HG02970 (cell line): ENCODE measurements around the gene YWHAG.
"Not testable (repeated sequence)": the region's sequence is repeated elsewhere in the genome, so short reads cannot be mapped to it uniquely, and the experiment has no call there.

Experiments
- ATAC-seq: cut with Tn5 transposase; IDR thresholded peaks from one replicate; pipeline ENCODE4 v1.9.1; 2021; ENCODE audit warnings: mild to moderate bottlenecking, moderate library complexity, moderate number of reproducible peaks; ENCODE audit not compliant: unreplicated experiment, low FRiP score

Gene YWHAG

DNA sequence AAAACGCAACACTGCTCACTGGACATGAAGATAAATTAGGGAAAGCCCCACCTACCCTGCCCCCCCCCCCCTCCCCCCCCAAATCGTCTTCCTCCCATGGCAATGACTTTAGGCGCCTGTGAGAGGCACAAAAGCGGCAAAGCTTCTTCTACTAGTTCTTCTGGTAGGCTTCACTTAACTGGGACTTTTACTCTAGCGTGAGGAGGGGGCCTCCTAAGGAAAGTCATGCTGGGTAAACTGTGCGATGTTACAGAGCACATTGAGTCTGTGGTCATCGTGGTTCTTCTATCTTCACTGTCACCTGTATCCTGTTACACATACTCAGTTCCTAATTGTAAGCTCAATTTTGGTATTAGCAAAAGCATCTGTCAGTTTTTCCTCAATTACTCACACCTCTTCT lies 31.2 kb downstream of the YWHAG start:
- ATAC-seq = no peak

DNA sequence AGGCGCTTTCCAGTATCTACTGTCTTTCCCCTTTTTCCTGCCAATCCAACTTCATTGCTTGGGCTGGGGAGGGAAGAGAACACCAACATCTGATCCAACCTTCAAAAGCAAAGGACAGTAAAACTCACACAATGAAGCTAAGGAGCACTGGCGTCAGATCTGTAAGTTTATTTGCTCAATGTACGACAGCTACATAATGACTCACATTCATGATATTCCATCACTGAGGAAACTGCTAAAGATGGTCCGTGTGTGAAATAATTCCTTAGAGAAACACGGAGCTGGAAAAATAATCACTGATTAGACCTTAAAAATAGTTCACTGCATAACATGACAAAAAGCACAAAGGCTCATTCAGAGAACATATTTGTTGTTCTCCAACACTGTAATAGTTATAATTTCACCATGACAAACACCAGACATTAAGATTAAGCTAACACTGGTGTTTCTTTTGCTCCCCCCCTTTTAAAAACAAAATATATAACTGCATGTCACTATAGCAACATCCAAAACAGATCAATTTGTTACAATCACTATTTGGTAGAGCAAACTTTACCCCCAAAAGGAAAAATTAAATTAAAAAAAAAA lies 32.1 kb downstream of the YWHAG start:
- ATAC-seq = no peak

DNA sequence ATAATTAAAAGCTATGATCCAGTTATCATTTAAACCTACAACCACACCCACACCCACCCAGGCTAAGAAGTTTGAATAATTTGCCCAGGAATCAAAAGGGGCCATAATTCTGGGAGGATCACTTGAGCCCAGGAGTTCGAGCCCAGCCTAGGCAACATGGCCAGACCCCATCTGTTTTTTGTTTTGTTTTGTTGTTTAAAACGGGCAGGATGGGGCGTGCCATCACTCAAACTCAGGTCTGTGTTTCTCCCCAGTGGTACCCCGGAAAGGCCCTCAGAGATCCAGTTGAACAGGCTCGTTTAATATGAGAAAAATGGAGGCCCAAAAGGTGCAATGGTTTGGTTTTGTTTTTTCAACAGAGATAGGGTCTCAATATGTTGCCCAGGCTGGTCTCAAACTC lies 33.0 kb downstream of the YWHAG start:
- ATAC-seq = no peak

DNA sequence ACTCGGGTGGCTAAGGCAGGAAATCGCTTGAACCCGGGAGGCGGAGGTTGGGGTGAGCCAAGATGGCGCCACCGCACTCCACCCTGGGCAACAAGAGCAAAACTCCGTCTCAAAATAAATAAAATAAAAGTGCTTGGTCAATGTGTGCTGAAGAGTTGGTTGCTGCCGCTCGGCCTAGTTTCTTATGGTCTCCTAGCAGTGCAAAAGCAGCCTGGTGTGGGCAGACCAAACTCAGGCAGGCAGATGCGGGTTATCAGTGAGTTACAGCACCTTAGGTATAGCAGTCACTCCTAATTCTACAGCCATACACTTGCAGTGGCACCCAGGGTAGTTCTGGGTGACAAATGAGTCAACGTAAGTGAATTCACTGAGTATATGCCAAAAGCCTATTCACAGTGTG lies 33.7 kb downstream of the YWHAG start:
- no peak for ATAC-seq

DNA sequence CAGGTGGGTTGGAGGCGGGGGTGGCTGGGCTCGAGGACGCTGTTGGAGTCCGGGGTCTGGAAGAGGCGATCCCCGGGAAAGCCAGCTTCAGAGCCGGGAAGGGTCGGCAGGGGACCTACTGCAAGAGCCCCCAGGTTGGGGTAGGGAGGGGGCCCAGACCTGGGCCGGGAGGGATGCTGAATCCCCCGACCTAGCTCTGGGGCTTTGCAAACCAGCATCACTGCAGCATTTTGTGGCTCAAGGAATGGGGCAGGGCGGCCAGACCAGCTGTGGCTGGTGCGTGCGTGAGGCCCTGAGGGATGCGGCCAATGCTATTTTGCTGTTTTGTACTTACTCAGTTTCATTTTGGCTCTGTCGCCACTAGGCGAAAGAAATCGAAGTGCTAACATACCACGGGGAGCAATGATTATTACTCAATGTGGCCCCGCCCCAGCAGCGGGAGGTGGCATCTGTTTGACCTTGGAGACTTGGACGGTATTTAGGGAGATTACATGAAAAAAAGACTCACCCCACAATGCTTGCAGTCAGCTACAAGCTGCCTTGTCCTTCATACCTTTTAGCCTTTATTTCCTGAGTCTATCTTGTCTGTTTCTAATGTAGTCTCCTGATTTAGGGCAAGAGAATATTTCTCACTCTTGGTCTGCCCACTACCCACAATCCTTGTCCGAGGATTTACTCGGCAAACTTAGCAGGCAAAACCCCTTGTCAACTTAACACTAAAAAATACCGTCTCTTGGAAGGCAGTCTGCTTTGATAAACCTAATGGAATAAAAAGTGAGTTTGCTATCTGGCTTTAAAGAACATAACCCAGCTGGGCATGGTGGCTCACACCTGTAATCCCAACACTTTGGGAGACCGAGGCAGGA lies 40.1 kb downstream of the YWHAG start:
- peak; percentile 30 for ATAC-seq

DNA sequence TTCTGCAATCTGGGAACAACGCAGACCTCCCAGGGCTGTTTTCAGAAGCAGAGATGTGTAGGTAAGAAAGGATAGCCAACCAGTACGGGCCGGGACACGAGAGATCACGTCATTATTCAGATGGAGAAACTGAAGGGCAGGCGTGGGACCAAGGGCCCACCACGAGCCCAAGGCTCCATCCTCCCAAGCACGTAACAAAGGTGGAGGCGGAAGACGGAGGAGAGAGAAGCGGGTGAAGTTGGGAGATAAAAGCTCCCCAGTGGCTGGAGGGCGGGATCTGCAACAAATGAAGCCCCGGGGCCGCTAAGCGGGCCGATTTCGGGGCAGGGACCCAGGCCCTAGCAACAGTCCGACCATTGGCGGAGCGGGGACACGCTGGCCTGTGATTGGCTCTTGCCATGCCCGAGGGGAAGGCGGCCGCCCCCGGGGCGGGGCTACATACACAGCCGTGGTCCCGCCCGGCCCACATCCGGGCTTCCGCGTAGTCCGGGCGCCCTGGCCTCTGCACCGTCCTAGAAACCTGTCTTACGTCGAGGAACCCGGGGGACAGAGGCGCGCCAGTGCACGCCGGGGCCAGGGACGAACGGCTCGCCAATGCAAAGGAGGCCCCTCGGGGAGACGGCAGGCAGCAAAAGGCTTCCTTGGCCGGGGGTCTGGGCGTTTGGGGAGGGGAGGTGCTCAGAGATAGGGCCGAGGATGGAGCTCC lies 40.9 kb downstream of the YWHAG start:
- peak; percentile 88 for ATAC-seq

DNA sequence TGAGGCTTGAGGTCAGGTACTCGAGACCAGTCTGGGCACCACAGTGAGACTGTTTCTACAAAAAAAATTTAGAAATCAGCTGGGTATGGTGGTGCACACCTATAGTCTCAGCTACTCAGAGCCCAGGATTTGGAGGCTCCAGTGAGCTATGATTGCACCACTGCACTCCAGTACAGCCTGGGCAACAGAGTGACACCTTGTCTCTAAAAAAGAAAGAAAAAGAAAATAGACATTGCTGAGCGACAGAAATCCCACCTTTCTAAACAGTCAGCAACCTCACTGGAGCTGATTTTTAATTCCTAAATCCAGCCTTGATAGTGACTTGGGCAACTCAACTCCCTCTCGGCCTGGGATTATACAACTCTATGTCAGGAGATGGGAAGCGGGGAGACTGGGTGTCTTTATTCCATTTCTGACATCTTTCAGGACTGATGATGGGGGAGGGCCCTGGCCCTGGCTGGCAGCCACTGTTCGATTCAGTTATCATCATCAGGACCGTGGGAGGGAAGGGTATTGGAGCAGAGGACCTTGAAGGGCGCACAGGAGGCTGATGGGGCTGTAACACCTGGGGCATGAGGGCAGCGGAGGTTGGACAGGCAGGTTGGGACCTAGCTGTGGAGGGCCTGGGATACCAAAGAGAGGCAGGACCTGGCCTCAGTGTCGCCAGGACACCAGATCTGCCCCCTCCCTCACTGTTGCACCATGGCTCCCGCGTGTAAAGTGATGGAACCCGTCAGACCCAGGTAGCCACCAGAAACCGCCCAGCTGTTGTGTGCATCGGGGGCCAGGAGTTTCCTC lies 41.6 kb downstream of the YWHAG start:
- no peak for ATAC-seq

DNA sequence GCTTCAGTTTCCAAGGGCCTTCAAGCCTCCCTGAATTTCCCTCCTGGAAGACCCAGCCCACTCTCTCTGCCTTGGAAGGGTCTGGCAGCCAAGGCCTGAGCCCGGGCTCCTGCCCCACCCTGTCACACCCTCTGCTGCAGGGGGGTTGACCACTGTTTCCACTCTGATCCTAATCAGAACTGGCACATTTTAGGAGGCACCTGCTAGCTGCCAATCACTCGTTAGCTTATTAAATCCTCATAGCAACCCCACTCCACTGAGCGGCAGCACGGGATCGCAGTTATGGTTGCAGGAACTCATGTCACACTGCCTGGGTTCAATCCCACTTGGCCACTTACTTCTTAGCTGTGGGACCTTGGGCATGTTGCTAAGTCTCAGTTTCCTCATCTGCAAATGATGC lies 43.4 kb downstream of the YWHAG start:
- ATAC-seq = no peak

DNA sequence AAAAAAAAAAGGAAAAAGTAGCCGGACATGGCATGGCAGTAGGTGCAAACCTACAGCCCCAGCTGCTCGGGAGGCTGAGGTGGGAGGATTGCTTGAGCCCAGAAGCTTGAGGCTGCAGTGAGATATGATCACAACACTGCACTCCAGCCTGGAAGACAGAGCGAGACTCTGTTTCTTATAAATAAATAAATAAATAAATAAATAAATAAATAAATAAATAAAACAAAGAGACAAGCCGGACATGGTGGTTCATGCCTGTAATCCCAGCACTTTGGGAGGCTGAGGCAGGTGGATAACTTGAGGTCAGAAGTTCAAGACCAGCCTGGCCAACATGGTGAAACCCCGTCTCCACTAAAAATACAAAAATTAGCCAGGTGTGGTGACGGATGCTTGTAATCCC lies 44.1 kb downstream of the YWHAG start:
- not testable (repeated sequence) for ATAC-seq

DNA sequence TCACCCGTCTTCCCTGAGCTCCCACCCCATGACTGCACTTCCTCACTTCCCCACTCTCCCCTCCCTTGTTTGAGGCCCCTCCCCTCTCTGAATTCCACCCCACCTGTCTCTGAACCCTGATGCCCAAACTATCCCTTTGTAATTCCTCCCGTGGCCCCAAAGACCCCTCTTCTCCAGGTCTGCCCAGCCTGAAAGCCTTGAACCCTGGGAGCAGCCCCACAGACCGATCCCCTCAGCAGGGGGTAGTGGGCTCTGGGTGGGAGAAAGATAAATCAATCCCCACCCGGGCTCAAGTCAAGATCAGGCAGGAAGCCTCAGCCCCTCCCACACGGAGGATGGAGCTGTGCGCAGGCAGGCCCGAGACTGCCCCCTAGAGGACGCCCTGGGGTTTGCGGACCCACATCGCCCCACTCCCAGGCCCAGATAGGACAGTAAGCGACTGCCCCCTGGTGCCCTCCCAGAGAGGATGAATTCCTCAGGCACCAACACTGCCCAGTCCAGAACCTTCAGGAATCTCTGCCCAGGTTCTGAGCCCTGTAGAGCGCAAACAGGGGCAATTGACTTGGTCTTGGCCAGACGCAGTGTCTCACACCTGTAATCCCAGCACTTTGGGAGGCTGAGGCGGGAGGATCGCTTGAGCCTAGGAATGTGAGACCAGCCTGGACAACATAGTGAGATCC lies 44.6 kb downstream of the YWHAG start:
- ATAC-seq = peak; percentile 43

DNA sequence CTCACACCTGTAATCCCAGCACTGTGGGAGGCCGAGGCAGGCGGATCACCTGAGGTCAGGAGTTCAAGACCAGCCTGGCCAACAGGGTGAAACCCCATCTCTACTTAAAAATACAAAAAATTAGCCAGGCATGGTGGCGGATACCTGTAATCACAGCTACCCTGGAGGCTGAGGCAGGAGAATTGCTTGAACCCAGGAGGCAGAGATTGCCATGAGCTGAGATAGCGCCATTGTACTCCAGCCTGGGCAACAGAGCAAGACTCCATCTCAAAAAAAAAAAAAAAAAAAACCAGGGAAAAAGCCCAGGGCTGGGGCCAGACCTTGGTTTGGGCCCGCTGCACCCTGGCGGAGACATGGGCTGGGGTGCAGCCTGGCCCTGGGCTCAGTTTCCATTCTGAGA lies 47.0 kb downstream of the YWHAG start:
- ATAC-seq = not testable (repeated sequence)

DNA sequence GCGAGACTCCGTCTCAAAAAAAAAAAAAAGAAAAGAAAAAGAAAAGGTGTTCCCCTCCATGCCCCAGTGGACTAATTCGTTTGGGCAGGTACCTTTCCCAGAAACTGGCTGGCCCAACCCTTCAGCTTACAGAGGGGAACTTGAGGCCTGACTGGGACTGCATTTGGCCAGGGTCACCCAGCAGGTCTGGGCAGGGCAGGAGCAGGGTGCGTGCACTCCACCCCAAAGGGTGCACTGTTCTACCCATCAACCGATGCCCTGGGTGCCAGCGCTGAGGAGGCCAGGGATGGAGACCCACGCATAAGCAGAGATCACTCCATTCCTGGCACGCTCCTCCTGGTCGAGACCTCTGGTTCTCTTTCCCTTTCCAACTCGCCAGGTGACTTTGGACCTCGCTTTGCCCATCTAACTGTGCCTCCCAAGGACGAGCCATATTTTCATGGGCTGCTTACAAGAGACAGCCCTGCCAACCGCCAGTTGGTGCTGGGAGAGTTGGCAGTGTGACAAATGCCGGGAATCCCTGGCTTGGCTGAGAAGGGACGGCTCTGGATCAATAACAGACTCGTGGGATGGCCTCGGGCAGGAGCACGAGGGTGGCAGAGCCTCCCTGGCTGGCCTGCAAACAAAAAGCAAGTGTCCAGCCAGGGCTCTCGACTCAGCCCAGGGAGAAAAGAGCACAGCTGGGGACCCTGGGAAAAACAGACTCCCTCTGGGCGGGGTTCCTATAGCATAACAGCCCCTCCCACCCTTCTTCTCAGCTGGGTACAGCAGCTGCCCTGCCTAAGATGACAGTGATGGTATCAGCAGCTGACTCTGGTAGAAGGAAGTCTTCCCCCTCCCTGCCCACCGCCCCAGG lies 48.5 kb downstream of the YWHAG start:
- ATAC-seq = no peak

DNA sequence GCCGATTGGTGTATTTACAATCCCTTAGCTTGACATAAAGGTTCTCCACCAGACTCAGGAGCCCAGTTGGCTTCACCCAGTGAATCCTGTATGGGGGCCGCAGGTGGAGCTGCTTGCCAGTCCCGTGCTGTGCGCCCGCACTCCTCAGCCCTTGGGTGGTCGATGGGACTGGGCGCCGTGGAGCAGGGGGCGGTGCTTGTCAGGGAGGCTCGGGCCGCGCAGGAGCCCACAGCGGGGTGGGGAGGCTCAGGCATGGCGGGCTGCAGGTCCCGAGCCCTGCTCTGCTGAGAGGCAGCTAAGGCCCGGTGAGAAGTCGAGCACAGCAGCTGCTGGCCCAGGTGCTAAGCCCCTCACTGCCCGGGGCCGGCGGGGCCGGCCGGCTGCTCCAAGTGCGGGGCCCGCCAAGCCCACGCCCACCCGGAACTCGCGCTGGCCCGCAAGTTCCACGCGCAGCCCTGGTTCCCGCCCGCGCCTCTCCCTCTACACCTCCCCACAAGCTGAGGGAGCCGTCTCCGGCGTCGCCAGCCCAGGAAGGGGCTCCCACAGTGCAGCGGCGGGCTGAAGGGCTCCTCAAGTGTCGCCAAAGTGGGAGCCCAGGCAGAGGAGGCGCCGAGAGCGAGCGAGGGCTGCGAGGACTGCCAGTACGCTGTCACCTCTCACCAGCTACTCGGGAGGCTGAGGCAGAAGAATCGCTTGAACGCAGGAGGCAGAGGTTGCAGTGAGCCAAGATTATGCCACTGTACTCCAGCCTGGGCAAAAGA lies 49.3 kb downstream of the YWHAG start:
- not testable (repeated sequence) for ATAC-seq

DNA sequence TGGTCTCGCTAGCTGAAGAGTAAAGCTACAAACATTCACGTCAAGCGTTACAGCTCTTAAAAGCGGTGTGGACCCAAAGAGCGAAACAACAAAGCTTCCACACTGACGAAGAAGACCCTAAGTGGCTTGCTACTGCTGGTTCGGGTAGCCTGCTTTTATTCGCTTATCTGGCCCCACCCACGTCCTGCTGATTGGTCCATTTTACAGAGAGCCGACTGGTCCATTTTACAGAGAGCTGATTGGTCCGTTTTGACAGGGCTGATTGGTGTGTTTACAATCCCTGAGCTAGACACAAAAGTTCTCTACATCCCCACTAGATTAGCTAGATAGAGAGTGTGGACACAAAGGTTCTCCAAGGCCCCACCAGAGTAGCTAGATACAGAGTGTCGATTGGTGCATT lies 49.9 kb downstream of the YWHAG start:
- ATAC-seq = not testable (repeated sequence)

DNA sequence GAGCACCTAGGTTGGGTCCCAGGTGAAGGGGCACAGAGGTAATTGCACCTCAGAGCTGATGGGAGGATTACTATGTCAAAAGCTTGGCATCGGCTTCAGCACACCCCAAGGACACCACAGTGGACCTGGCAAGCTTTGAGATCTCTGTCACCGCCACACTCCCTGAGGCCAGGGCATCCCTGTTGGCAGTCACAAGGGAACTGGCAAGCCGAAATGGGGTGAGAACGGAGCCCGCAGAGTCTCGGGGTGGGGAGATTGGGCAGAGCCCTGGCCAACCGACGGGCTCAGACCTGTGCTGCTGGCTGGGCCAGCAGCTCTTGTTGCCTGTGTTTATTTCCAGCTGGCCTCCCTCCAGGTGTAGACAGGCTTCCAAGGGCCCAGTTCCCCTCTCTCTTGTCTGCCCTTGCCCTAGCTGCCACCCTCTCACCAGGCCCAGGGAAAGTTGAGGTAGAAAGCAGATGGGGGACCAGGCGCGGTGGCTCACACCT lies 53.9 kb downstream of the YWHAG start:
- no peak for ATAC-seq

DNA sequence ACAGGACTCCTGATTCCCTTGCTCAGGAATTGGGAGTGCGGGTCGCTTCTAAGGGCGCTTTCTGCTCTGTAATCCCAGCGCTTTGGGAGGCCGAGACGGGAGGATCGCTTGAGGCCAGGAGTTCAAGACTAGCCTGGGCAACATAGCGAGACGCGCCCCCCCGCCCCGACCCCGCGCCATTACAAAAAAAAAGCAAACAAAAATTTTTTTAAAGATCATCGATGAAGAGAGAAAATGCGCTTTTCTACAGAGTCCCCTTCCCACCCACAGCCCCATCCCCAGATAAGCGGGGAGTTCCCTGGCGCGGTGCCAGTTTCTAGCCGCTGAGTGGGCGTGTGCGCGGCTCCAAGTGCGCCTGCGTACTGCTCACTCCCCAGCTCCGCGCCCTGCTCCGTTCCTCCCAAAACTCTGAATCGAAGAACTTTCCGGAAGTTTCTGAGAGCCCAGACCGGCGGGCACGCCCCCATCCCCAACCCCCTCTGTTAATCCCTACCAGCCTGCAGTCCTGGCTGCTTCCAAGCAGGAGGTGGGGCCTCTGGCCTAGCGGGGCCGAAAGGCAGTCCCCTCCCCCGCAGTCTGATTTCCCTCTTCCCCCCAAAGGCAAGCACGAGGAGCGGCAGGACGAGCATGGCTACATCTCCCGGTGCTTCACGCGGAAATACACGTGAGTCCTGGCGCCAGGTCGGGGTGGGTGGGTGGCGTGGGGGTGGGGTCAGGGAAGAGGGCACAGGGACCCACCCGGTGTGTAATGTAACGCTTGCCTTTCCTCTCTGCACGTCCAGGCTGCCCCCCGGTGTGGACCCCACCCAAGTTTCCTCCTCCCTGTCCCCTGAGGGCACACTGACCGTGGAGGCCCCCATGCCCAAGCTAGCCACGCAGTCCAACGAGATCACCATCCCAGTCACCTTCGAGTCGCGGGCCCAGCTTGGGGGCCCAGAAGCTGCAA lies 55.3 kb downstream of the YWHAG start:
- no peak for ATAC-seq
